Measurements from ENCODE around the gene ZNF79. TPM values are rescaled to one million over a fixed set of nuclear protein-coding genes. Genes with fewer than 3 reads are reported as not detected.
A peak's percentile ranks its signal among the peaks of the same experiment; 100 is the strongest.

The ZNF79 gene
- polyA plus RNA-seq, 1 experiment, result 5.6 TPM

DNA sequence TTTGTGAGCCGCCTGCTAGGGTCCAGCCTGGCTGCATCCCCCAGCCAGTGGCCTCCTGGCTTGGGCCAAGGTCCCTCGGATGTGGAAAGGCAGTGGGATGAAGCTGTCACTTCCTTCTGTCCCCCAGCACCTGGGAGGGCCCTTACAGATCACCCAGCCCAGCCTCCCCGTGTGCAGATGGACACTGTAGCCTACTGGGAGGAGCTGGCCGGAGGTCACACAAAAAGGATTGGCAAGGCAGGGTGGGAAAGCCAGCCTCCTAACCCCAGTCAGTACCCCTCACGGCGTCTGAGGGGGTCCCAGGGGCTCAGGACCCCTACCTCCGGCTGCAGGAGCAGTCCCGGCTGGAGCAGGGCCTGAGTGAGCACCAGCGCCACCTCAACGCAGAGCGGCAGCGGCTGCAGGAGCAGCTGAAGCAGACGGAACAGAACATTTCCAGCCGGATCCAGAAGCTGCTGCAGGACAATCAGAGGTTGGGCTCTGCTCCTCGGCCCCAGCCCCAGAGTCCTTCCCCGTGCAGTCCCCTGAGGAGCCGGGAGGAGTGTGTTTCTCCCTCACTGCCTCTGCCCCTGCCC lies 55.4 kb downstream of the ZNF79 start:
- ChIA-PET POLR2A (no interaction called here), CTCF (no interaction called here)
- DNase-seq (ENCODE audit: low read depth, low spot score), result no peak
- H3K4me3 ChIP-seq (ENCODE audit: low read depth, low read length), result no peak overlapping the region
- no peaks in the 10 kb centered on the region for H3K9me3 ChIP-seq (ENCODE audit: control insufficient read depth, insufficient read depth, low read length)
- no peak overlapping the region for H3K27ac ChIP-seq (ENCODE audit: low read depth, low read length)
- TF ChIP-seq, protein P1, sequence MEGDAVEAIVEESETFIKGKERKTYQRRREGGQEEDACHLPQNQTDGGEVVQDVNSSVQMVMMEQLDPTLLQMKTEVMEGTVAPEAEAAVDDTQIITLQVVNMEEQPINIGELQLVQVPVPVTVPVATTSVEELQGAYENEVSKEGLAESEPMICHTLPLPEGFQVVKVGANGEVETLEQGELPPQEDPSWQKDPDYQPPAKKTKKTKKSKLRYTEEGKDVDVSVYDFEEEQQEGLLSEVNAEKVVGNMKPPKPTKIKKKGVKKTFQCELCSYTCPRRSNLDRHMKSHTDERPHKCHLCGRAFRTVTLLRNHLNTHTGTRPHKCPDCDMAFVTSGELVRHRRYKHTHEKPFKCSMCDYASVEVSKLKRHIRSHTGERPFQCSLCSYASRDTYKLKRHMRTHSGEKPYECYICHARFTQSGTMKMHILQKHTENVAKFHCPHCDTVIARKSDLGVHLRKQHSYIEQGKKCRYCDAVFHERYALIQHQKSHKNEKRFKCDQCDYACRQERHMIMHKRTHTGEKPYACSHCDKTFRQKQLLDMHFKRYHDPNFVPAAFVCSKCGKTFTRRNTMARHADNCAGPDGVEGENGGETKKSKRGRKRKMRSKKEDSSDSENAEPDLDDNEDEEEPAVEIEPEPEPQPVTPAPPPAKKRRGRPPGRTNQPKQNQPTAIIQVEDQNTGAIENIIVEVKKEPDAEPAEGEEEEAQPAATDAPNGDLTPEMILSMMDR (IDR thresholded peaks at IDR 0.05; ENCODE audit: low read depth, low read length), result no peak
- no peaks in the 10 kb centered on the region for H3K27me3 ChIP-seq (ENCODE audit: control insufficient read depth, insufficient read depth, low read length)

DNA sequence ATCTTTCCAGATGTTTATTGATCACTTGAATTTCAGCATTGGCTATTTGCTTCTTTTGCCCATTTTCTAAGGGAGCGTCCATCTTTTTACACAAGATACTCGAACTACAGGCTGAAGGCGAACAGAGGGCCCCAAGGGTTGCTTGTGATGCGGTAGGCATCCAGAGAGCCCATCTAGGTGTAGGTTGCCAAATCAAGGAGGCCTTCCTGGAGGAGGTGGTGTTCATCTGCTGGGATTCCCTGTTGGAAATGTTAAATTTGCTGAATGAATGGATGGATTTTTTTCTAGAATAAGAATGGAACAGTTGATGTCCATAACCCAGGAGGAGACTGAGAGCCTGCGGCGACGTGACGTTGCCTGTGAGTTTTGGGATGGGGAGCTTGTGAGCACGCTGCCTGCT lies 58.5 kb downstream of the ZNF79 start:
- ChIA-PET POLR2A (no interaction called here), CTCF (no interaction called here)
- no peaks in the 10 kb centered on the region for H3K9me3 ChIP-seq (ENCODE audit: control insufficient read depth, insufficient read depth, low read length)
- H3K4me3 ChIP-seq (ENCODE audit: low read depth, low read length), result no peak overlapping the region
- TF ChIP-seq, protein P1 (IDR thresholded peaks at IDR 0.05; ENCODE audit: low read depth, low read length), result no peak
- no peak overlapping the region for H3K27ac ChIP-seq (ENCODE audit: low read depth, low read length)
- DNase-seq (ENCODE audit: low read depth, low spot score), result no peak
- no peaks in the 10 kb centered on the region for H3K27me3 ChIP-seq (ENCODE audit: control insufficient read depth, insufficient read depth, low read length)

DNA sequence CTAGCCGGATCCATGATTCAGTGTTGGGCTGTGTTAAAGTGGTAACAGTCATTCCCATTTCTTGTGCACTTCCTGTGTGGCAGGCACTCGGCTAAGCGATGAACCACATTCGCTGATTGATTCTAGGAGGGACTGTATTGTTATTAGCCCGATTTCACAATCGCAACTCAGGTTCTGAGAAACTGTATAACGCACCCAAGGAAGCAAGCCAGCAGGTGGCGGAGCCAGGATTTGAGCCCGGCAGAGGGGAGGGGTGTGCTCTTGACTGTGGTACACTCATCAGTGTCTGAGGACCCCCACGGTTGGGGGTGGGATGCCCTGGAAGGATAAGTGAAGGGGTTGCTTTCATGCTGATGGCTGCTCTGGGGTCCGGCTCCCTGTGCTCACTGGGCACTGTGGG lies 61.8 kb downstream of the ZNF79 start:
- CTCF ChIA-PET, result no interaction called here
- no peak for DNase-seq (ENCODE audit: low read depth, low spot score)

DNA sequence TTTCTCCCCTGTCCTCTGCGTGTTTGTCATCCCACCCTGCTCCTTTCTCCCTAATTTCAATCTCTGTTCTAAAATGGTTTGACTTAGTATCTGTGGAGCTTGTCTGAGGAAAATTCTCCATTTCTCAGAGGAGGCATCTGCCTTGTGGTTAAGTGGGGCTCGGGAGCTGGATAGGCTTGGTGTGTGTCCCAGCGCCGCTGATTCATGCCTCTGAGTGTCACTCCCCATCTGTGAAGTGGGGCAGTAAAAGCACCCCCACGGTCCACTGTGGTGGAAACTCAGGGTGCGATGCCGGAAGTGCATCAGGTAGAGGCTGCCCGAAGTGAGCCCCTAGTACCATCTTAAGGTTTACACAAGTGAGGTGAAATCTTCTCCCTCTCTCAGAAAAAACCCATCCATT lies 64.8 kb downstream of the ZNF79 start:
- ChIA-PET CTCF (no interaction called here), POLR2A (no interaction called here)
- H3K27me3 ChIP-seq (ENCODE audit: control insufficient read depth, insufficient read depth, low read length), result no peaks in the 10 kb centered on the region
- H3K9me3 ChIP-seq (ENCODE audit: control insufficient read depth, insufficient read depth, low read length), result no peaks in the 10 kb centered on the region
- TF ChIP-seq, protein P1 (IDR thresholded peaks at IDR 0.05; ENCODE audit: low read depth, low read length), result no peak
- H3K27ac ChIP-seq (ENCODE audit: low read depth, low read length), result no peak overlapping the region
- no peak overlapping the region for H3K4me3 ChIP-seq (ENCODE audit: low read depth, low read length)
- no peak for DNase-seq (ENCODE audit: low read depth, low spot score)

More for the DNA sequence above, 61.8 kb downstream of the ZNF79 start:
- H3K9me3 ChIP-seq (ENCODE audit: control insufficient read depth, insufficient read depth, low read length), result no peaks in the 10 kb centered on the region
- TF ChIP-seq, protein P1 (IDR thresholded peaks at IDR 0.05; ENCODE audit: low read depth, low read length), result no peak
- H3K27ac ChIP-seq (ENCODE audit: low read depth, low read length), result no peak overlapping the region
- H3K27me3 ChIP-seq (ENCODE audit: control insufficient read depth, insufficient read depth, low read length), result no peaks in the 10 kb centered on the region
- no peak overlapping the region for H3K4me3 ChIP-seq (ENCODE audit: low read depth, low read length)
- POLR2A ChIA-PET, result no interaction called here

DNA sequence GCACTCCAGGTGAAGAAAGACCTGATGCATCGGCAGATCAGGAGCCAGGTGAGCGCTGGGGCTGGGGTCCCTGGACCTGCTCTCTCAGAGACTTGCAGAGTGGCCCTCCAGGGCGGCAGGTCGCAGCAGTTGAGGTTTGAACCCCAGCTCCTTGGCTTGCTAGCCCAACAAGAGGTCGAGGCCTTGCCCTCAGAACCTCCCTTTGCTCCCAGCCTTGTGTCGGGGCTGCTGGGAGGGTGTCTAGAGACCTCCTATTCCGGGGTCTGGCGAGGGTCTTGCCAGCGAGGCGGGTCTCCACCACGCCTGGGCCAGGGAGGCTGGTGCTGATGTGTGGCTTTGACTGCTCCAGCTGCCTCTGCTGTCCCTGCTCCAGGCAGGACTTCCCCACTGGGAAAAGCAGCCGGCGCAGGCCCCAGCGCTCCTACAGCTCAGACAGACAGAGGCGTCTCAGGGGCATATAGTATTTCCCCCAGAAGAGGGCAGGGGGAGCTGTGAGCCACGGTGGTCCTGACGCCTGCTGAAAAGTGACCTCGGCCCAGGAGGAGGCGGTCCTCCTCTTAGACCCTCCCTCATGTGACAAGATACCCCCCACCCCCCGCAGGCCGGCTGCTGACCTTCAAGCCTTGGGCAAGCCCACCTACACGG lies 65.4 kb downstream of the ZNF79 start:
- TF ChIP-seq, protein P1 (IDR thresholded peaks at IDR 0.05; ENCODE audit: low read depth, low read length), result 0 out of 2 replicates have a peak, but pooled peaks have one; percentile 10
- Histone ChIP-seq H3K4me3 (ENCODE audit: low read depth, low read length) (no peak overlapping the region), H3K27me3 (ENCODE audit: control insufficient read depth, insufficient read depth, low read length) (no peaks in the 10 kb centered on the region), H3K9me3 (ENCODE audit: control insufficient read depth, insufficient read depth, low read length) (no peaks in the 10 kb centered on the region), H3K27ac (ENCODE audit: low read depth, low read length) (no peak overlapping the region)
- CTCF ChIA-PET, result interaction anchor here (0.6 to 1.4 kb wide), 4 partner anchors 14 to 97 kb away, joined by 3 to 5 read pairs (median 4); no protein-coding TSS in a partner anchor
- DNase-seq (ENCODE audit: low read depth, low spot score), result no peak
- POLR2A ChIA-PET, result interaction anchor here (0.9 kb wide), 1 partner anchor 94 kb away, joined by 3 read pairs; no protein-coding TSS in a partner anchor

Data from AG04450 (cell line).